ENCODE measurements around the gene CTNNBL1. TPM values are rescaled to one million over a fixed set of nuclear protein-coding genes. Genes with fewer than 3 reads are reported as not detected.

The CTNNBL1 gene
- total and polyA plus RNA-seq, 2 of the 4 experiments (the other 2 are of a cell fraction): 29.9 to 34.1 TPM

- ATAC-seq (ENCODE audit: low read depth) (no peak), DNase-seq (peak; percentile 38)
- no peaks in the 10 kb centered on the region; the same call in 1 of the 2 replicates for H3K9me3 ChIP-seq (ENCODE audit: control insufficient read depth, insufficient read depth, low read length)
- no peak overlapping the region for H2BK15ac ChIP-seq (ENCODE audit: low read depth, low read length)
- peaks cover 7% of the 10 kb centered on the region for H3K9me1 ChIP-seq (ENCODE audit: insufficient read depth, low read length)
- H3K4me2 ChIP-seq (ENCODE audit: low read depth, low read length): no peak overlapping the region
- dilution Hi-C loops (cut with HindIII; ENCODE audit: low sequenced_read_pairs, unreplicated experiment) (no loop called here), in situ Hi-C loops (cut with MboI; ENCODE audit: low sequenced_read_pairs) (no loop called here), intact Hi-C loops (cut with micrococcal nuclease) (no loop called here)
- H2AK9ac ChIP-seq (replicated peaks; ENCODE audit: low read depth, low read length, poor library complexity): no peak overlapping the region
- no peak overlapping the region for H2BK20ac ChIP-seq (ENCODE audit: low read depth, low read length)
- no peak overlapping the region for H2AK5ac ChIP-seq (ENCODE audit: low read depth, low read length)
- H3K56ac ChIP-seq (ENCODE audit: extremely low read depth, insufficient read depth, low read length): no peak overlapping the region
- H3K27me3 ChIP-seq (ENCODE audit: control insufficient read depth, insufficient read depth, low read length): no peaks in the 10 kb centered on the region
- peaks cover 11 to 24% of the 10 kb centered on the region in 2 experiments for H3K79me1 ChIP-seq (ENCODE audit: low read depth in 1 of 2, low read length in 2 of 2)
- H3K9ac ChIP-seq (ENCODE audit: low read depth, low read length): no peak overlapping the region
- ChIA-PET POLR2A (ENCODE audit: unreplicated experiment) (no interaction called here), CTCF (no interaction called here)
- no peak overlapping the region for H2BK120ac ChIP-seq (ENCODE audit: low read depth, low read length)
- no peak overlapping the region for H3K27ac ChIP-seq (ENCODE audit: insufficient read depth, low read length)
- no peak overlapping the region for H4K5ac ChIP-seq (ENCODE audit: low read depth, low read length)
- H2AFZ ChIP-seq (replicated peaks; ENCODE audit: low read length, poor library complexity): no peak overlapping the region
- H3K14ac ChIP-seq (replicated peaks; ENCODE audit: low read depth, low read length): no peak overlapping the region
- no peak overlapping the region for H4K8ac ChIP-seq (ENCODE audit: low read depth in 2 of 2, low read length in 2 of 2)
- peaks cover 18% of the 10 kb centered on the region for H3K36me3 ChIP-seq (ENCODE audit: control insufficient read depth, insufficient read depth, low read length)
- H3K23ac ChIP-seq (ENCODE audit: low read depth, low read length): no peak overlapping the region
- peaks cover 10% of the 10 kb centered on the region; the same call in 1 of the 2 replicates for H4K20me1 ChIP-seq (ENCODE audit: insufficient read depth, low read length)
- H3K4me3 ChIP-seq (ENCODE audit: insufficient read depth, low read depth, low read length): no peak overlapping the region
- no peak overlapping the region for H3K18ac ChIP-seq (ENCODE audit: low read depth, low read length)
- no peaks in the 10 kb centered on the region for H3K4me1 ChIP-seq (ENCODE audit: control insufficient read depth, insufficient read depth, low read length)
- no peak overlapping the region for H3K4ac ChIP-seq (ENCODE audit: low read depth, low read length)
- no TSS peak for BruUV-seq (replicated peaks)
- H2BK5ac ChIP-seq (ENCODE audit: low read depth, low read length, poor library complexity, severe bottlenecking): no peak overlapping the region
- 85% methylated on average over 2 of the region's 8 CpGs; no CpG with 5 or more reads in 1 of the 2 experiments for WGBS, 2 experiments (ENCODE audit: extremely low coverage in 2 of 2, insufficient read length in 1 of 2)
- TF ChIP-seq FOS (IDR thresholded peaks at IDR 0.05; ENCODE audit: low read depth, low read length) (no peak), MAZ (IDR thresholded peaks at IDR 0.05; ENCODE audit: borderline replicate concordance, low read depth, low read length) (no peak), CHD1 (IDR thresholded peaks at IDR 0.05; ENCODE audit: low read depth, low read length) (no peak)
- no peak overlapping the region for H4K91ac ChIP-seq (ENCODE audit: insufficient read depth, low read depth, low read length)
Observed at GRCh38 chr20:37734228-37734985, 40.6 kb downstream of the CTNNBL1 start.
